NCI-H2196 treated with DMSO at 0.1 percent for 48 hours (cell line): ENCODE results near the gene TDRD7.
A peak's percentile ranks its signal among the peaks of the same experiment; 100 is the strongest.

ENCODE experiments used
- DNase-seq: peaks from one replicate; lab custom pipeline; 2025; ENCODE audit not compliant: unreplicated experiment; lab: John Stamatoyannopoulos, UW

The TDRD7 gene

GRCh38 chr9:97386733-97387503, 25.0 kb upstream of the TDRD7 start:
- peak; percentile 1 for DNase-seq

- no peak for DNase-seq
Measured at GRCh38 chr9:97387504-97387886, 24.4 kb upstream of the TDRD7 start.

GRCh38 chr9:97387936-97388684, 23.8 kb upstream of the TDRD7 start:
- no peak for DNase-seq

GRCh38 chr9:97388721-97389238, 23.1 kb upstream of the TDRD7 start:
- DNase-seq = no peak

- no peak for DNase-seq
Measured at GRCh38 chr9:97389249-97389648, 22.6 kb upstream of the TDRD7 start.

GRCh38 chr9:97390791-97391406, 21.0 kb upstream of the TDRD7 start:
- DNase-seq = no peak

GRCh38 chr9:97394881-97395280, 17.0 kb upstream of the TDRD7 start:
- no peak for DNase-seq

GRCh38 chr9:97395745-97396144, 16.2 kb upstream of the TDRD7 start:
- DNase-seq = no peak

GRCh38 chr9:97396256-97396655, 15.6 kb upstream of the TDRD7 start:
- no peak for DNase-seq

GRCh38 chr9:97397220-97397619, 14.7 kb upstream of the TDRD7 start:
- no peak for DNase-seq

GRCh38 chr9:97398999-97399758, 12.7 kb upstream of the TDRD7 start:
- DNase-seq = peak; percentile 30

GRCh38 chr9:97403746-97404316, 8.1 kb upstream of the TDRD7 start:
- DNase-seq = no peak

- no peak for DNase-seq
Measured at GRCh38 chr9:97405551-97405950, 6.3 kb upstream of the TDRD7 start.

GRCh38 chr9:97406620-97407177, 5.2 kb upstream of the TDRD7 start:
- no peak for DNase-seq

GRCh38 chr9:97408562-97408961, 3.3 kb upstream of the TDRD7 start:
- DNase-seq = no peak

- DNase-seq = no peak
Measured at GRCh38 chr9:97411440-97411788, 482 bp upstream of the TDRD7 start.

GRCh38 chr9:97412626-97413385, 910 bp downstream of the TDRD7 start:
- no peak for DNase-seq

GRCh38 chr9:97413462-97413861, 1.6 kb downstream of the TDRD7 start:
- no peak for DNase-seq

GRCh38 chr9:97415146-97415545, 3.2 kb downstream of the TDRD7 start:
- no peak for DNase-seq

GRCh38 chr9:97418880-97419279, 7.0 kb downstream of the TDRD7 start:
- DNase-seq = no peak
